Measurements from ENCODE around the gene CEL. TPM values are rescaled to one million over a fixed set of nuclear protein-coding genes. Genes with fewer than 3 reads are reported as not detected.
"Not testable (repeated sequence)": the region's sequence is repeated elsewhere in the genome, so short reads cannot be mapped to it uniquely, and the experiment has no call there.

The CEL gene
- total RNA-seq, 2 donors from 2014 or later, result 0.94 to 1.9 TPM

GRCh38 chr9:133037775-133038515 is 23.8 kb upstream of the CEL start:
- H3K4me1 ChIP-seq, result peaks cover 0 to 5% of the 10 kb centered on the region in 2 donors
- H3K27me3 ChIP-seq, result no peaks in the 10 kb centered on the region
- no peak for TF ChIP-seq CTCF (IDR thresholded peaks at IDR 0.05)
- no peak overlapping the region for H3K27ac ChIP-seq
- H3K36me3 ChIP-seq, result peaks cover 14% of the 10 kb centered on the region
- no peaks in the 10 kb centered on the region for H3K9me3 ChIP-seq
- H3K4me3 ChIP-seq, result no peak overlapping the region
- DNase-seq (ENCODE audit: low spot score), result no peak

- not testable (repeated sequence) for H3K4me3 ChIP-seq; H3K27ac ChIP-seq; H3K9me3 ChIP-seq; DNase-seq (ENCODE audit: low spot score); H3K4me1 ChIP-seq; H3K27me3 ChIP-seq
- H3K36me3 ChIP-seq, result peaks cover 44% of the 10 kb centered on the region
- peak; percentile 29 to 65 for TF ChIP-seq CTCF (IDR thresholded peaks at IDR 0.05)
Measured at GRCh38 chr9:133040892-133041479, 20.8 kb upstream of the CEL start.

- H3K9me3 ChIP-seq, result no peaks in the 10 kb centered on the region
- no peak overlapping the region for H3K27ac ChIP-seq
- no peak for TF ChIP-seq CTCF (IDR thresholded peaks at IDR 0.05)
- H3K36me3 ChIP-seq, result peaks cover 54% of the 10 kb centered on the region
- H3K4me1 ChIP-seq, result no peaks in the 10 kb centered on the region
- no peak overlapping the region for H3K4me3 ChIP-seq
- H3K27me3 ChIP-seq, result no peaks in the 10 kb centered on the region
- no peak for DNase-seq (ENCODE audit: low spot score)
Measured at GRCh38 chr9:133041958-133042357, 19.8 kb upstream of the CEL start.

- H3K27ac ChIP-seq, result no peak overlapping the region
- H3K4me3 ChIP-seq, result no peak overlapping the region
- DNase-seq (ENCODE audit: low spot score), result no peak
- no peak for TF ChIP-seq CTCF (IDR thresholded peaks at IDR 0.05)
- no peaks in the 10 kb centered on the region for H3K27me3 ChIP-seq
- peaks cover 61% of the 10 kb centered on the region for H3K36me3 ChIP-seq
- H3K9me3 ChIP-seq, result no peaks in the 10 kb centered on the region
- no peaks in the 10 kb centered on the region for H3K4me1 ChIP-seq
Measured at GRCh38 chr9:133042676-133043075, 19.1 kb upstream of the CEL start.

GRCh38 chr9:133043449-133044035 is 18.2 kb upstream of the CEL start:
- DNase-seq (ENCODE audit: low spot score), result no peak

More at GRCh38 chr9:133043449-133044035, 18.2 kb upstream of the CEL start:
- no peaks in the 10 kb centered on the region for H3K27me3 ChIP-seq
- no peak for TF ChIP-seq CTCF (IDR thresholded peaks at IDR 0.05)
- H3K4me1 ChIP-seq, result no peaks in the 10 kb centered on the region
- H3K4me3 ChIP-seq, result no peak overlapping the region
- H3K9me3 ChIP-seq, result no peaks in the 10 kb centered on the region
- H3K27ac ChIP-seq, result no peak overlapping the region
- H3K36me3 ChIP-seq, result peaks cover 66% of the 10 kb centered on the region
